ELF-1 (cell line): ENCODE results near the gene SURF2.
"Not testable (repeated sequence)": the region's sequence is repeated elsewhere in the genome, so short reads cannot be mapped to it uniquely, and the experiment has no call there.

Source experiments
- DNase-seq: peaks from one replicate; pipeline ENCODE4 v3.0.0-alpha.2; 2016; ENCODE audit warnings: low read depth, low spot score

Gene SURF2

DNA sequence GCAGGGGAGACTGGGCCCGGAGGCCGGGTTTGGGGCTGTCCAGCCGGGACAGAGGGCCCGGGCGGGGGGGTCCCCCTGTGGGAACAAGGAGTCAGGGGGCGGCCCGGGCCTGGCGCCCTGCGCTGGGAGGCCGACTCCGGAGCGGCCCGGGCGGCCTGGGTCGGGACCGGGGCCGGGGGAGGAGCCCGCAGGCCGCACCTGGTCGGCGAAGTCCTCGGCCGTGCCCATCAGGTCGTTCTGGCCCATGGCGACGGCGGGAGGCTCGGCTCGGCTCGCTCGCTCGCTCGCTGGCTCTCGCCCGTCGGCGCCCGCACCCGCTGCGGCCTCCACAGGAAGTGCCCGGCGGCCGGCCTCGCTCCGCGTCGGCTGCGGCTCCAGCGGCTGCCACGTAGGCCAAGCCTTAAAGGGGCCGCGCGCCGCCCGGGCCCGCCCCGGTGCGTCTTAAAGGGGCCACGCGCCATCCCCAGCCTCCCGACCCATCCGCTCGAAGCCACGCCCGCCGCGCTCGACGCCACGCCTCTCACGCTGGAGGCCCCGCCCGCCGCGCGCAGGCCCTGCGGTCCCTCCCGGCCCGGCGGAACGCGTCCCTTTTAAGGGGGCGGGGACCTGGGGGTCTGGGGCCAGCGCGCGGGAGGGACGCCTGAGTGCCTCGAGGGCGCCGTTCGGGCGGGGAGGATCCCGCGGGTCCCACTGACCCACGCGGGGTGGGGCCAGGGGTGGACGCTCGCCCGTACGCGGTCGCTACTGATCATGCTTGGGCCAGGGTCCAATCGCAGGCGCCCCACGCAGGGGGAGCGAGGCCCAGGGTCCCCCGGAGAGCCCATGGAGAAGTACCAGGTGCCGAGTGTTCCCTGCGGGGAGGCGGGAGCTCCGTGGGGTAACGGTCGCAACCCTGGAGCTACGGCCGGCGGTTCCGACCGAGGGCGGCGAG, 19.6 kb downstream of the SURF2 start, which contains the start of the genes STKLD1 and SURF4:
Gene STKLD1, plus strand, starts transcription at position 643 of the 931 bp plus-strand sequence. Its CDS starts 108 bp downstream, at position 751.
Gene SURF4, minus strand, starts transcription at position 337 of the 931 bp plus-strand sequence. Its CDS starts 91 bp downstream, at position 246.
- DNase-seq = peak; percentile 98

DNA sequence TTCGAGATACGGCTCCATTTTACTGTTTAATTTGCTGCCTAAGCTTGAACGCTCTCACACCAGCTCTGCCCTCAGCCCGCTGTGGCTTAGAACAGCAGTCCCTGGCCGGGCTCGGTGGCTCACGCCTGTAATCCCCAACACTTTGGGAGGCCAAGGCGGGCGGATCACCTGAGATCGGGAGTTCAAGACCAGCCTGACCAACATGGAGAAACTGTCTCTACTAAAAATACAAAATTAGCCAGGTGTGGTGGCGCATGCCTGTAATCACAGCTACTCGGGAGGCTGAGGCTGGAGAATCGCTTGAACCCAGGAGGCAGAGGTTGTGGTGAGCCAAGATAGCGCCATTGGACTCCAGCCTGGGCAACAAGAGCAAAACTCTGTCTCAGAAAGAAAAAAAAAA, 20.9 kb downstream of the SURF2 start:
- not testable (repeated sequence) for DNase-seq

DNA sequence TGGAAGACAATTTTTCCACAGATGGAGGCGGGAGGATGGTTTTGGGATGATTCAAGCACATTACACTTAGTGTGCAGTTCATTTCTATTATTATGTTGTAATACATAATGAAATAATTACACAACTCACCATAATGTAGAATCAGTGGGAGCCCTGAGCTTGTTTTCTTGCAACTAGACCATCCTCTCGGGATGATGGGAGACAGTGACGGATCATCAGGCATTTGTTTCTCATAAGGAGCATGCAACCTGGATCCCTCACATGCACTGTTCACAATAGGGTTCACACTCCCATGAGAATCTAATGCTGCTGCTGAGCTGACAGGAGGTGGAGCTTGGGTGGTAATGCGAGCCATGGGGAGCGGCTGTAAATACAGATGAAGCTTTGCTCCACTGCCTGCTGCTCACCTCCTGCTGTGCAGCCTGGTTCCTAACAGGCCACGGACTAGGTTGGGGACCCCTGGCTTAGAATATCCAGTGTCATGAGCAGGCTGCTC, 21.4 kb downstream of the SURF2 start:
- DNase-seq = peak; percentile 18

DNA sequence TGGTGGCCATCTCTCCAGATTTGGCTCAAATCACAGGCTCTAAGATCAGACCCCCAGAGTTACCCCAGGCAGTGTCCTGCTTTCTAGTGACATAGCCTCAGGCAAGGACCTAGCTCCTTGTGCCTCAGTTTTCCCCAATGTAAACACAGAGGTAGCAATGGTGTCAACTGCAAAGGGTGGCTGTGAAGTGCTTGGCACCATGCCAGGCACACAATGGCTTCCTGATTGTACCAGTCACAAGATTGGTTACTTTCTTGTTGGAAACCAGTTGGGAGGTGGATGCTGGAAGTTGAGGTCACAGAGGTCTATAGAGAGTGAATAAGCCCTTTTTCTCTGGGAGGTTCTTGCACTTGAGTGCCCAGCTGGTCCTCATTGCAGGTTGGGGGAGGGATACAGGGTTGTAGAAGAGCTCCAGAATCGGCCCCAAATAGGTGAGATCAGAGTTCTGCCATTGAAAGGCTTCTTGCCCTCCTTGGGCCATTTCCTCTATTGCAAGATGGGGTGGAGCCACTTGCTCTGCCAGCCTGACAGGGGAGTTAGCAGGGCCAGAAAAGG, 22.1 kb downstream of the SURF2 start:
- DNase-seq = no peak

DNA sequence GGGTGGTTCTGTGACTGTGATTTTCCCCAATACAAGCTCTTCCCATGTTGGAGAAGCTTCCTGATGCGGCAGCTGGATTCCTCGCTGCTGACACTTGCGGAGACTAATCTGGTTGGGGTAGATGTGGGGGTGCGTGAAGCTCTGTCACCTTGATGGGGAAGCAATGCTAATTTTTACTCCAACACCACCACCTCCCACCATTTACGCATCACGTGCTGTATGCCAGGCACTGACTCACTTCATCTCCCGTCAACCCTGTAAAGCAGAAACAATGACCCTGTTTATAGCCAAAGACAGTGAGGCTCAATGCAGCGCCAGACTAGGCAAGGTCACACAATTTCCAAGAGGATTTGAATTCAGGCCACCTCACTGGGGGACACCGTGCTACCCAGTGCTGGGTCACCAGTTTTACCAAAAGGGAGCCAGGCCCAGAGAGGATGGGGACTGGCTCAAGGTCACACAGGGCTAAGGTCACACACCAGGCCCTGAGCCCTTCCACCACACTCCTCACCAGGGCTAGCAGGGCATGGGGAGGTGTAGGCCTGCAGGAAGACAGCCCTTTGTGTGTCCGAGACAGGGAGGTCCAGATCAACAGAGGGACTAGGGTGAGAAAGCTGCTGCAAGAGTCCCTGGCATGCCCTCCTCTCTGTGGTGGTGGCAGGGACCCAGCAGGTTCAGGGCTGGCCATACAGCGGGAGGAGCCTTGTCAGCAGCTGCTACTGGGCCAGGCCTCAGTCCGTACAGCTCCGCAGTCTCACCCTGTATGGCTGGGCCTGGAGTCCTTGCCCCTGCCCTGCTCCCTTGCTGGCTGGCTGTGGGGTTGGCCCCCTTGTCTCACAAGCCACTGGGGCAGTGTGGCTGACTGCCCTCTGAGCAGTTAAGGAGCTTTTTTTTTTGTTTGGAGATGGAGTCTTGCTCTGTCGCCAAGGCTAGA, 23.1 kb downstream of the SURF2 start:
- no peak for DNase-seq

DNA sequence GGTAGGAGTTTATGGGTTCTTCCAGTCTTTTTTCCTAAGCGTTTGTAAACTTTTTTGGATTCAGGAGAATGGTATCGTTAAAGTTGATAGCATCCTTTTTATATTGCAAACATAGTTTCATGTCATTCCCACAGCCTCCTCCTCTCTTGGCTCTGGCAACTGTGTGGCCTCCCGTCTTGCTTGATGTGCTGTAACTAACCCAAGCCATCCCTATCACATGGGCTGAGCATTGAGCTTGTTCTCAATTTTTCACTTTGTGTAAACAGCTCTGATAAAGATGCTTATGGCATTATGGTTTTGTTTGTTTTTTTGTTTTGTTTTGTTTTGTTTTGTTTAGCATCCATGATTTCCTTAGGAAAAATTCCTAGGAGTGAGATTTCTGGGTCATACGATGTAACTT, 24.4 kb downstream of the SURF2 start:
- DNase-seq = no peak

DNA sequence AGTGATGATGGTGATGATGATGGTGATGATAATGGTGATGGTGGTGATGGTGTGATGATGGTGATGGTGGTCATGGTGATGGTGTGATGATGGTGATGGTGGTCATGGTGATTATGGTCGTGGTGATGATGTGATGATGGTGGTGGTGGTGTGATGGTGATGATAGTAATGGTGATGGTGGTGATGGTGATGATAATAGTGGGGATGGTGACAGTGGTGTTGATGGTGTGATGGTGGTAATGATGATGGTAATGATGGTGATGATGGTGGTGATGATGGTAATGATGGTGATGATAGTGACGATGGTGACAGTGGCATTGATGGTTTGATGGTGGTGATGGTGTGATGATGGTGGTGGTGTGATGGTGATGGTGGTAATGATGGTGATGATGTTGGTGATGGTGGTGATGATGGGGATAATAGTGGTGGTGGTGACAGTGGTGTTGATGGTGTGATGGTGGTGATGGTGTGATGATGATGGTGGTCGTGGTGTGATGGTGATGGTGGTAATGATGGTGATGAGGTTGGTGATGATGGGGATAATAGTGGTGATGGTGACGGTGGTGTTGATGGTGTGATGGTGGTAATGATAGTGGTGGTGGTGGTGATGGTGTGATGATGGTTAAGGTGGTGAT, 26.3 kb downstream of the SURF2 start:
- no peak for DNase-seq

DNA sequence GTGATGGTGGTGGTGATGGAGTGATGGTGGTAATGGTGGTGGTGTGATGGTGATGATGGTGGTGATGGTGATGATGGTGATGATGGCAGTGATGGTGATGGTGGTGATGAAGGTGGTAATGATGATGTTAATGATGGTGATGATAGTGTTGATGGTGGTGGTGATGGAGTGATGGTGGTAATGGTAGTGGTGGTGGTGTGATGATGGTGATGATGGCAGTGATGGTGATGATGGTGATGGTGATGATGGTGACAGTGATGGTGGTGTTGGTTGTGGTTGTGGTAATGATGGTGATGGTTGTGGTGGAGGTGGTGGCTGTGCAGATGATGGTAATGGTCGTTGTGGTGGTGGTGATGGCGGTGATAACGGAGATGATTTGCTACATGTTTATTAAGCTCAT, 27.1 kb downstream of the SURF2 start:
- DNase-seq = no peak

DNA sequence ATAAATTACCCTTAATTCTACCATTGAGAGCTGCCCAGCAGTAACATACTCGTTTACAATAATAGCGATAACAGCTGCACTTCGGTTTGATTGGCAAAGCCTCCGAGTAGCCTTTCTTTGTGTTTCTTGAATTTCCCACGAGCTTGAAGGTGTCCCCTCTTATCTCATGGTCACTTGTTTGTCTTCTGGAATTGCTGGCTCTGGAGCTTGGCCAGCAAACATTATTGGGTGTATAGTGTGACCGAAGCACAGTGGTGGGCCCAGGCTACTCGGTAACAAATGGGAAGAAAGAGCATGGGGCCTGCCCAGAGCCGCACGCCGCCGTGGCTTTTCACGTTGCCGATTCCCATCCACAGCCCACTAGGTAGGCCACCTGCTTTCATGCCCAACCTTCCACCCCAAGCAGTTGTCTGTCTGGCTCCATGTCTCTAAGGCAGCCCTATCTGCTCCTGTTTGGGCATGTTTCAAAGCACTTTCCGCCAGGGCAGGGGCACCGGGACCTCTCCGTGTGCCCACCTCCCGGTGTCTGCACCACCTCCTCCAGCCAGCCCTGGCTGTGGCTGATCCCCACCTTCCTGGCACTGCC, 28.5 kb downstream of the SURF2 start:
- DNase-seq = no peak

DNA sequence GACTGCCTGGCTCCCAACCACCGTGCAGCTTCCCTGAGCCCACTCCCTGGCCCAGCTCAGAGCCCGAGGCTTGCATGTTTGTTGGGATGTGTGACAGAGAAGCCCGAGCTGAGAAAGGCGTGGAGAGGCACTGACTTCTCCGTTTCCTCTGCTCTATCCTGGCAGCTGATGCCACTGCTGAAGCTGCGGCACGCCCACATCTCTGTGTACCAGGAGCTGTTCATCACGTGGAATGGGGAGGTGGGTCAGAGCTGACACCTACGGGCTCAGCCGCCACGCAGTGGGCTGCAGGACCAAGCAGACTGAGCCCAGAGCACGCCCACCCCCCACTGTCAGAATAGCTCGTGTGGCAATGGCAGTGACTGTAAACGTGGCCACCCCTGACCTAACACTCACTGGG, 29.1 kb downstream of the SURF2 start:
- DNase-seq = no peak

DNA sequence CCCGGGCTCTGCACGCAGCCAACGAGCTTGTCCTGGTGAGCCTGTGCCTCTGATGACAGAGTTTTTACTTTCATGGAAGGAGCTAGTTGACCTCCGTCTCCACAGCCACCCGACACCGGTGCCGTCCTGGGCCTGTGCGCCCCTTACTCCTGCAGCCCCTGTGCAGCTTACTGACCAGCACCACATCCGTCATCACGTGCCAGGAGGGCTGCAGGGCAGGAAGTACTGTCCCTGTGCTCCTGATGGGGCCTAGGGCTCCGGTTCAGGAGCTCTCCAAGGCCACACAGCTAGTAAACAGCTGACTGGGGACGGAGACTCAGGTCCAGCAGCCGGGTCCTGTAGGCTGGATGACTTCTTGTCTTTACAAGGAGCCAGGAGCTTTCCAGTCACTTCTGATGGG, 30.0 kb downstream of the SURF2 start:
- DNase-seq = no peak

DNA sequence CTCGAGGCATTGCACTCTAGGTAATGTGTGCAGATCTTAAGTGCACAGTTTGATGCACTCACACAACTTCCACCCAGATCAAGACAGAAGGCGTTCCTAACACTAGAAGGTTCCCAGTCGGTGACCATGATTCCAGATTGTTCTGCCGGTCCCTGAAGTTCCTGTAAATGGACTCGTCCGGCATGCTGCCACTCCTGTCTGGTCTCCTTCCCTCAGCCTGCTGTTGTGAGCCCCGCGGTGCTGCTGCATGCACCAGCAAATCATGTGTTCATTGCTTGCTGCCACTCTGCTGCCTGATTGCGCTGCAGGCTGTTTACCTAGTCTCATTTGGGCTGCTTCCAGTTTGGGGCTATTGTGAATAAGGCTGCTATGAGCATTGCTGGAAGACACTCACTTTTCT, 31.3 kb downstream of the SURF2 start:
- peak; percentile 59 for DNase-seq

DNA sequence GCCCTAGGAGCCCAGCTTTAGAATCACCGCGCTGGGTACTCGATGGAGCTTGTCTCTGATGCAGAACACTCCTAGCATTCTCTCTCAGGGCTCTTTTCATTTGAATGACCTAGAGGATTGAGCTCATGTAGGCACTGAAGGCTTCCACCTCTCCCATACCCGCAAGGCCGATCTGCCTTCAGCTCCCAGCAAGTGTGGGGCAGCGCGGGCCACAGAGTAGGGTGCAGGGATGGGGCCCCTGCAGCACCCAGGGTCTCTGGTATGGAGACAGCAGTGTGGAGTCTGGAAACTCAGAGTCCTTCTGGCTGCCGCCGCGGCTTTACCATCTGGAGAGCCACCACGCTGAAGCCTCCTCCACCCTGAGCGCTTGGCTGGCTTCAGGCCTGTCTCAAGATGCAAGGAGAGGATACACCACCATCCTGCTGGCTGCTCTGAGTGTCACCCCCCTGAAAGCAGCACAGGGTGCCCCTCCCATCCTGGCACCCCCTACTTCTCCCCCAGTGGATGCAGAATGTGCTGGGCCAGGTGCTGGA, 32.7 kb downstream of the SURF2 start:
- no peak for DNase-seq

DNA sequence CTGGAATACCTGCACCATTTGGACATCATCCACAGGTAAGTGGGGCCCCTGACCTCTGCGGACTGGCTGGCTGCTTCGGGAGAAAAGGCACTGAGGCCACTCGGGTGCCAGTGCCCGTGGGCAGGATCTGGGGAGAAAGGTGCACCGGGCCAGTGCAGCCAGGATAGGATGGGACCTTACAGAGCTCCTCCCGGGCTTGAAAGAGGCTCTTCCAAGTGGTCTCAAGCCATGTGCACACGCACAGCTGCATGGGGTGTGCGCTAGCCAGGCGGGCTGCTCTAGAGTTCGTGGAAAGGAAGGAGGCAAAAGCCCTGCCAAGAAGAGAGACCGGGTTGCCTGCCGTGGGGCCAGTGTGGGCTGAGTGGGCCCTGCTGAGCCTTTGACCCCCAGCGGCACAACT, 33.2 kb downstream of the SURF2 start:
- DNase-seq = no peak

DNA sequence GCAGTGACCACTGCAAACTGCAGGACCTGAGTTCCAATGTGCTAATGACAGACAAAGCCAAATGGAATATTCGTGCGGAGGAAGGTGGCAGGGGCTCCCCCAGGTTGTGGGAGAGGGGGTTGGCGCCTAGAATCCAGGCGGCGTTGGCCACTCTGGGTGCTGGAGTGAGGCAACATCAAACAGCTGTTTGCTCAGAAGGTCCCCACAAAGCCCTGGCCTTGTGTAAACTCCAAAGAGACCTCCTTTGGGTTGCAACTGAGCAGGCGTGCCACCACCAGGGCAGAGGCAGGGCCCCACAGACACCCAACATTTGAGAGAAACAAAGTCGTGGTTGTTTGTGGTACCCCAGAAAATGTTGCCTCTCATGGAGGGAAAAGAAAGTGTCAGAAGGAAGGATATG, 34.4 kb downstream of the SURF2 start:
- DNase-seq = no peak

DNA sequence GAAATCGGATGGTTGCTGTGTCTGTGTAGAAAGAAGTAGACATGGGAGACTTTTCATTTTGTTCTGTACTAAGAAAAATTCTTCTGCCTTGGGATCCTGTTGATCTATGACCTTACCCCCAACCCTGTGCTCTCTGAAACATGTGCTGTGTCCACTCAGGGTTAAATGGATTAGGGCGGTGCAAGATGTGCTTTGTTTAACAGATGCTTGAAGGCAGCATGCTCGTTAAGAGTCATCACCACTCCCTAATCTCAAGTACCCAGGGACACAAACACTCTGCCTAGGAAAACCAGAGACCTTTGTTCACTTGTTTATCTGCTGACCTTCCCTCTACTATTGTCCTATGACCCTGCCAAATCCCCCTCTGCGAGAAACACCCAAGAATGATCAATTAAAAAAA, 35.1 kb downstream of the SURF2 start:
- DNase-seq = not testable (repeated sequence)

DNA sequence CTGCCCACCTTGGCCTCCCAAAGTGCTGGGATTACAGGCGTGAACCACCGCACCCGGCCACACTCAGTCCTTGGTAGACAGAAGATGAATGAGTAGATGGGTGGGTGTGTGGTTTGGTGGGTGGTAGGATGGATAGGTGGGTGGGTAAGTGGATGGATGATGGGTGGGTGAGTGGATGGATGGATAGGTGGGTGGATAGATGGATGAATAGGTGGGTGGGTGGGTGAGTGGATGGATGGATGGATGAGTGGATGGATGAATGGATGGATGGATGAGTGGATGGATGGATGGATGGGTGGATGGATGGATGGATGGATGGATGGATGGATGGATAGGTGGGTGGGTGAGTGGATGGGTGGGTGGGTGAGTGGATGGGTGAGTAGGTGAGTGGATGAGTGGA, 36.0 kb downstream of the SURF2 start:
- DNase-seq = not testable (repeated sequence)

DNA sequence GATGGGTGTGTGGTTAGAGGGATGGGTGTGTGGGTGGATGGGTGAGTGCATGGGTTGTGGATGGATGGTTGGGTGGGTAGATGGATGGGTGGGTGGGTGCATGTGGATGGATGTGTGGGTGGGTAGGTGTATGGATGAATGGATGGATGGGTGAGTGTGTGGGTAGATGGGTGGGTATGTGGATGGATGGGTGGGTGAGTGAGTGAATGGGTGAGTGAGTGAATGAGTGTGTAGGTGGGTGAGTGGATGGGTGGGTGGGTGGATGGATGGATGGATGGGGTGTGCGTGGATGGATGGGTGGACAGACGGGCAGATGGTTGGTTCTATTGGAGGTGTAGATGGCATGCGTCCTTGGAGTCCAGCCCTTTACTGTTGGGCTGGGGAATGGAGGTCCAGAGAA, 37.0 kb downstream of the SURF2 start:
- DNase-seq = no peak

DNA sequence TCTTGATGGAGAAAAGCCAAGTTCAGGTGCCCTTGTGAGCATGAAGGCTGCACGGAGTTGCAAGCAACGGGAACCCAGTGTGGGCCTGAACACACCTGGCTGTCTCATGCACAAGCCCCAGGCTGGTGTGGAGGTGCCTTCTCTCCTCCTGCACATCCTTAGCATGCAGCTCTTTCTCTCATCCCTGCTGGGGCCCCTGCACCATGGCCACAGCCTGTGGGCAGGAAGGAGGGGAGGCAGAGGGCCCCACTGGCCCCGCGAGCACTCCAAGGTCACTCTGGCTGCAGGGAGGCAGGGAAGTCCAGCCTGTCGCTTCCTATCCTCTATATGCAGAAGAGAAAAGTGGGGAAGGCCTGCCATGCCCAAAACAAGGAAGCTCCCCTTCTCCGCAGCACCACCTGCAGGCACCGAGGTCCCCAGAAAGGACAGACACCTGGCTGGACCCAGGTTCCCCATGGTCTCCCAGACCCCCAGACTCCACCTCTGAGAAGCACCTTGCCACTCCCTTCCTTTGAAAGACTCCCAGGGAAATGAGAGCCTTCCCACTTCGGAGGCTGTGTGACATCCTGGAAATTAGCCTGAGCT, 38.4 kb downstream of the SURF2 start:
- DNase-seq = no peak

DNA sequence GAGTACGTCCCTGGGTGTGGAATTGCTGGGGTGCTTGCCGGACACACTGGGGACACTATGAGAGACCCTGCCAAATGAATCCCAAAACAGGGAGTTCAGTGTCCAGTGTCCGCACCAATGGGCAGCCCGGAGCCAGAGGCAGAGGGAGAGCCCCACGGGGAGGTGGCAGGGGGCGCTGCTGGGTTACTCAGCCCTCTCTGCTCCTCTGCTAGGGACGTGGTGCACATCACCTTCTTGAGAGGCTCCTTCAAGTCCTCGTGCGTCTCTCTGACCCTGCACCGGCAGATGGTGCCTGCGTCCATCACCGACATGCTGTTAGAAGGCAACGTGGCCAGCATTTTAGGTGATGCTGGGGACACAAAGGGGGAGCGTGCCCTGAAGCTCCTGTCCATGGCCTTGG, 40.6 kb downstream of the SURF2 start:
- peak; percentile 82 for DNase-seq
